HG02840 (cell line): Measurements from ENCODE around the gene IGHMBP2.
"Not testable (repeated sequence)": the region's sequence is repeated elsewhere in the genome, so short reads cannot be mapped to it uniquely, and the experiment has no call there.

Experiments used
- ATAC-seq: cut with Tn5 transposase; IDR thresholded peaks from one replicate; pipeline ENCODE4 v1.9.1; 2021; ENCODE audit warnings: mild to moderate bottlenecking, moderate library complexity, moderate number of reproducible peaks; ENCODE audit not compliant: unreplicated experiment, low FRiP score

IGHMBP2 gene

DNA sequence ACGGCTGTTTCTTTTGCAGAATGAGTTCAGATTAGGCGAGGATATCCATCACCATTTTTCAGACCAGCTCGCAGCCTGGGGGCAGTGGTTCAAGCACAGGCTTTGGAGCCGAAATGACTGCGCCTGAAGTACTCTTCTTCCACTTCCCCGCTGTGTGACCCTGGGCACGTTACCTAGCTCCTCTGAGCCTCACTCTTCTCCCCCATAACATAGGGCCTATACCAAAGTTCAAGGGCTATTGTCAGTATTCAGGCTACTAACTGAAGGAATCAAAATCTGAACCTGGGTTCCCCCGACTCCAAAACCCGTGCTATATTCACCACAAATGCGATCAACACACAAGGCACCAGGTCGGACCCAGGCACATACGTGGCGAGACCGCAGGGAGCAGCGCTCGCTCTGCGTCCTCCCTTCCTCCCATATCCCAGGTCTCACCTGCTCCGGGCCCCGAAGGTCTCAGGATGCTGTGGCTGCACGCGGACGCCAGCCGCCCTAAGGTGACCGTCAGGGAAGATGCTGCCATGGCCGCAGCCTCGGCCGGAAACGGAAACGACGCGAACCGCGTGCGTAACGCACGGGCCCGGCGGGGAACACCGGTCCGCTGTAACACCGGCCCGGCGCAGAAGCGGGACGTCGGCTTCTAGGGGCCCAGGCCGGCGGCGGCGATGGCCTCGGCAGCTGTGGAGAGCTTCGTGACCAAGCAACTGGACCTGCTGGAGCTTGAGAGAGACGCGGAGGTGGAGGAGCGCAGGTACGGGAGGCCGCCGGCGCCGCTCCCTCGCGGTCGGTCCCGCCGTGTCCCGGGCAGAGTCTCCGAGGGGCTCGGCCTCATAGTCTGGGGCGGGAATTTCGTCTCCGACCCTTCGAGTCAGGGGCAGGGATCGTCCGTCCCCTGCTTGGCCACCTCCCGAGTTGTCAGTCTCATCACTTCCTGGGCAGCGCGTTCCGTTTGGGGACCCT, at the start of gene IGHMBP2, which contains the start of gene MRPL21:
TSS of gene IGHMBP2 (plus strand) at position 604 of the 960 bp plus-strand sequence. CDS start at position 666, 62 bp downstream.
TSS of gene MRPL21 (minus strand) at position 545 of the 960 bp plus-strand sequence. CDS start at position 523, 22 bp downstream.
- ATAC-seq: peak; percentile 85

DNA sequence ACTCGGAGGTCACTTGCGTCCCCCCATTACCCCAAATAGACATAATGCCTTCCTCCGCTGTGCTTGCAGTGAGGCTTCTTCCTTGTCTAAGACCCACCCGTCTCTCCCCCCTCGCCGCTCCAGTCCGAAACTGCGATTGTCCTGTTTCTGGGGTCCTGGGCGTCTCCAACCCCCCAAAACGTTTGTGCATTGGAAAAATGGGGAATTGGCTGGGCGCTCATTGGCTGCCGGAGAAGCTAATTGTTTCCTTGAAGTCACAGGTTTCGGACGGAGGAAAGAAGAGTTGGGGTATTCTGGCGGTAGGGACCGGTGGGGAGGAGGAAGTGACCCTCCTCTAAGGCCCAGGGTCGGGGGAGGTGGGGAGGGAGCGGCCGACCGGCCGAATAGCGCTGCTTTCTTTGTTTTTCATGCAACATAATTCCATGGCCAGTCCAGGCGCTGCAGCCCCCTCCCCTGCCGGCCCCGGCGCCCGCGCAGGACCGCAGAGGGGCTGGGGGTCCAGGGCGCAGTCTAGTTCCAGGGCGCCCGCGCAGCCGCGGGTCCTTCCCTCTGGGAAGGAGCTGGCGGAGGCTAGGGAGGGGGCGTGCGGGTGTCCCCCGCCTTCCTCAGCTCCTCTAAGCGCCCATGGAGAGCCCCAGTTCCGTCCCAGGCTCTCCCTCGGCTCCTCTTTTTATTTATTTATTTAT, 49.3 kb upstream of the IGHMBP2 start:
- no peak for ATAC-seq

DNA sequence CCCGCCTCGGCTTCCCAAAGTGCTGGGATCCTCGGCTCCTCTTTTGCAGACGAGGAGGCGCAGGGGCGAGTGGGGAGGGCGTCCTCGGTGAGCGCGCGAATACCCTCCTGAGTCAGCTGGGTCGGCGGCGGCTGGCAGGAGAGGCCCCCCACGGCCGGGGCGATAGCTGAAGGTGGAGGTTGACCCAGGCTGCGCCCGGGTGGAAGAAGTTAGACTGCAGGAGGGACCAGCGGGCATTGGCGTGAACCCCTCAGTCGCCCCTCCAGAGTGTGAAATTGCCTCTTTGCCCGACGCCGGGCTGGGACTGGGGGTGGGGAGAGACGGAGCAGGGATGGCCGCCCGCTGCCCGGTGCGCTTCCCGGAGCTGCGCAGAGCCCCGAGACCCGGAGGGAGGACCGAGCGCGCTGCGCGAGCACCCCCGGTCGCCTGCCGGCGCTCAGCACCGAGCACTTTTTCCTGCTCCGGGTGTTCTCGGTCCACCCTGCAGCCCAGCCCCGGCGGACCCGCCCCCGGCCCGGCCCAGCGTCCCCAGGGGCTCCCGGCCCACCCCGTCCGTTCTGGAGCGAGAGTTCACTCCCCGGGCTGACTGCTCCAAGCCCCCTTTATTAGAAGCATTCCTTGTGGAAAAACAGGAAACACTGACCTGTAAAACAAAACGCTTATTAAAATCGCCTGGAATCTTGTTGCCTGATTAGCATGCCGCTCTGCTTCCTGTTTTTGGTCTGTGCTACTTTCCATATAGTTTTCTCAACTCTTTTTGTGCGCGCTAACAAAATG, 48.3 kb upstream of the IGHMBP2 start:
- no peak for ATAC-seq

DNA sequence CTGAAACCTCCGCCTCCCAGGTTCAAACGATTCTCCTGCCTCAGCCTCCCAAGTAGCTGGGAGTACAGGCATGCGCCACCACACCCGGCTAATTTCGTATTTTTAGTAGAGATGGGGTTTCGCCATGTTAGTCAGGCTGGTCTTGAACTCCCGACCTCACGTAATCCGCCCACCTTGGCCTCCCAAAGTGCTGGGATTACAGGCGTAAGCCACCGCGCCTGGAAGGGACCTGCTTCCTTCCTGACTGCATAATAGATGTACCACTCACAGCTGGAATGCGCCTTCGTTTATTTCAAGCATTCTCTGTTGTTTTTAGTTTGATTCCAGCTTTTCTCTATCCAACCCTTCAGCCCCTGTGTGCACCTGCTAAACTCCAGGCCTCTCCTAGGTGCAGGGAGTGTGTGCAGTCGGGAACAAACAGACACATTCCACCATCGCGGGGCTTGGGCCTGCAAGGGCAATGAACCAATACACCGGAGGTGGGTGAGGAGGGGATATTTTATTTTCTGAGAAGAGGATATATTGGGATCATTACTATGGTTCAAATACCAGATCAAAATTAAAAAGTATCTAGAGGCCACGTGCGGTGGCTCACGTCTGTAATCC, 47.2 kb upstream of the IGHMBP2 start:
- not testable (repeated sequence) for ATAC-seq

DNA sequence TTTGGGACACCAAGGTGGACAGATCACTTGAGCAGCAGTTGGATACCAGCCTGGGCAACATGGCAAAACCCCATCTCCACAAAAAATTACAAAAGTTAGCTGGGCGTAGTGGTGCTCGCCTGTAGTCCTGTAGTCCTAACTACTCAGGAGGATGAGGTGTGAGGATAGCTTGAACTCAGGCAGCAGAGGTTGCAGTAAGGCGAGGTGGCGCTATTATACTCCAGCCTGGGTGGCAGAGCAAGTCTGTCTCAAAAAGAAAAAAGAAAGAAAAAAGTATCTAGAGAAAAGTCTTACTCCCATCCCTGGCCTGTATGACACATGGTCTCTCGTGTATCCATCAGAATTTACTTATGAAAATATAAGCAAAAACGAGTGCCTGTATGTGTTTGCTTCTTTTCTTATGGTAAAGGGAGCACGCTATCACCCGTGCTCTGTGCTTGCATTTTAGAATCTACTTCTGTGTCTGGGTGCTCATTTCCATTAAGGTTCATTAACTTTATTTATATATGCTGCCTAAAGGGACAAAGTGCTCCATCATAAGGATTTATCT, 46.6 kb upstream of the IGHMBP2 start:
- ATAC-seq: no peak

DNA sequence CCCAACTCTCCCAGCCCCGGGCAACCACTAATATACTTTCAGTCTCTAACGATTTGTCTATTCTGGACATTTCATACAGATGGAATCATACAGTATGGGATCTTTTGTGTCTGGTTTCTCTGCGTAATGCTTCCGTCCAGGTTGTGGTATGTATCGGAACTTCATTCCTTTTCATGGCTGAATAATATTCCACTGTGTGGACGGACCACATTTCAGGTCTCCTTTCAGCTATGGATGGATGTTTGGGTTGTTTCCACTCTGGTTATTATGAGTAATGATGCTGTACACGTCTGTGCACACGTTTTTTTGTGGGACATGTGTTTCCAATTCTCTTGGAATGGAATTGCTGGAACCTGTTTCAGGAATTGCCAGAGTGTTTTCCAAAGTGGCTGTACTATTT, 44.6 kb upstream of the IGHMBP2 start:
- ATAC-seq: no peak

DNA sequence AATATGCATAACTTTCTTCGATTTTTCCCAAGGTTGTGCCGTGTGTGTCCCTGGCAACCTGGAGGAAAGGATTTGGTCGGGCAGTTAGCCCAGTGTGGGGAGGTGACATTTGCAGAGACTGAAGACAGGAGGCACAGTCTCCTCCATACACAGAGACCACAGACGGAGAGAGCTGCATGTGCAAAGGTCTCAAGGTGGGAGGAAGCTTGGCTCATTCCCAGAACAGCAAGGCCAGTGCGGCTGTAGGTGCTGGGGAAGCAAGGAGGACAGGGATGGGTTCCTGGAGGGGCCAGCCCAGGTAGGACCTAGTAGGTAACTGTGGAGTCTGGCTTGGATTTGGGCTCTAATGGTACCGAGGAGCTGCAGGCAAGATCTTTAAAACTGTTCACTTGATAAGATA, 41.3 kb upstream of the IGHMBP2 start:
- no peak for ATAC-seq

DNA sequence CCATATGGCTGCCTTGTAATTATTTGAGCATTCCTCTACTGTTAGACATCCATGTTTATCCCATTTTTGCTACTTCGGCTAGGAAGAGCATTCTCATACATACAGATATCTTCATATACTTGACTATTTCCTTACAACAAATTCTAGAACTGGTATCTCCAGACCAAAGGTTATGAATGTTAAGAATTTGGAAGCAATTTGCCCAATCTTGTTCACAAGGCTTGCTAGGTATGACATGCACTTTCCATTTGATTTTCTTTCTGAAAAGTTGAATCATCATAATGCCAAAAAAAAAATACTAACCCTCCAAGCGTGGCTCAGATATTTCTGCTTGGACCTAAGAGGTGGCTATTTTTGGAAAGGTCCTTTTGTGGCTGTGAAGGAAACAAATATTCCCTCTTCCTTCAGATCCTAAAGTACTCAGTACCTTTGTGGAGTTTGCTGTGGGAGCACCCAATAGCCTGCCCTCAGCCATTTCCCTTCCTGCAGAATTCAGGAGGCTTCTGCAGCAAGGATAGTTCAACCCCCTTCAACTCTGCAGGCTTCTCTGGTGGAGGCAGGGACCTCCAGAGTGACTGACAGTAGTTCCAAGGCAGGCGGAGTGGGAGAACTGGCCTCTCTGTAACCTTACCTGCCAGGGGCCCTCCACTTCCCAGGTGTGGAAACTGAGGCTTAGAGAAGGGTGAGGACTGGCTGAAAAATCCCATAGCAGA, 40.0 kb upstream of the IGHMBP2 start:
- no peak for ATAC-seq

DNA sequence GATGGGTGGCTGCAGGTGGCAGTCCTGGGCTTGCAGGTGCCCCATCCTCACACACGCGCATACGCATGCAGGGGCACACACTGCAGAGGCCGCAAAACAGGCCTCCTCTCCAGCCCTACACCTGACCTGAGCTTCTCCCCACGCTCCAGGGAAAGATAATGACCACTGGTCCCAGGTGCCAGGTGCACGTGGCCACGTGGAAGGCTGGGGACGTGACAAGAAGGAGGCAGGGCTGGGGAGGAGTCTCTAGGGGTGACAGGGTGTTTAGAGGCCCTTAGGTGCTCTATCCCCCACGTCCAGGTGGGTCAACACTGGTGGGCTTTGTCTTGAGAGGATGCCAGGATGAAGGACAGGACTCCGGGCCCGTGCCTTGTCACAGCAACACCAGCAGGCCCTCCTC, 38.5 kb upstream of the IGHMBP2 start:
- no peak for ATAC-seq

DNA sequence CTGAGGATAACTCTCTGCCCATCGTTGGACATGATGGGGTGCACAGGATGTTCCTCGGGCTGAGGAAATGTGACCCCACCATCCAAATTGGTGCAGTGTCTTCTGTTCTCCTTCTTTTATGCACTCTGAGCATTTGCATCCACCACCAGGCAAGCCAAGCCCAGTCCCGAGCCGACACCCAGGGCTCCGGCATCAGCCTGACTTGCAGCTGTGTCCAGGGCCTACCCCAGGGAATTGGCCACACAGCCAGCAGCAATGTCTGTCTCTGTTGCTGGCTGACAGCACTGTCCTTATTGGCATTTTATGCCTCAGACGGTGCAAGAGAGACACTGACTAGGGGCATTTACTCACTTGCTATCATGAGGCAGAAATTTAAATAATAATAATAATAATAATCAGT, 36.6 kb upstream of the IGHMBP2 start:
- ATAC-seq: no peak

DNA sequence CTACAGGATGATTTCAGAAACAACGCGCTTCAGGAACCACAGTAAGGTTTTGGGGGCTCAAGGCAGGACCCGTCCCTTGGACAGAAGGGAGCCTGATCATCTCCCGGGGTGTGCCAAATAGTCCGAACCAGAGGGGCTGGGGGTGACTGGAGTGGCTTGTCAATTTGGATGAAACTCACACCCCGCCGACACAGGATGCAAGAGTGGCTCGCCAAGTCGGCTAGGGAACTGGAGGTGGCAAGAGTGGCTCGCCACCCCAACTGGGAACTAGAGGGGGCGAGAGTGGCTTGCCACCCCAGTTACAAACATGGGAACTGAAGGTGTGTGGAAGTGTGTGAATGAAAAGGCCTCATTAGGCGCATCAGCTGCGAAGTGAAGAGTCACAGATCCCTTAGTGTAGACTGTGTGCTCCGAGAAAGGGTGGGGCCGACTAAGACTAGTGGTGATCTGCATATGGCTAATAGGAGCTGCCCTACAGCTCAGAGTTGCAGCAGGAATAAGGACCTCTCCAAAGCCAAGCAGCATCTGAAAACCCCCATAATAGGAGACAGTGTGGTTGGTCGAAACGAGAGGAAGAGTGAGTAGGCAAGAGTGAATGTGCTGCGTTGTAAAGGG, 35.4 kb upstream of the IGHMBP2 start:
- no peak for ATAC-seq

DNA sequence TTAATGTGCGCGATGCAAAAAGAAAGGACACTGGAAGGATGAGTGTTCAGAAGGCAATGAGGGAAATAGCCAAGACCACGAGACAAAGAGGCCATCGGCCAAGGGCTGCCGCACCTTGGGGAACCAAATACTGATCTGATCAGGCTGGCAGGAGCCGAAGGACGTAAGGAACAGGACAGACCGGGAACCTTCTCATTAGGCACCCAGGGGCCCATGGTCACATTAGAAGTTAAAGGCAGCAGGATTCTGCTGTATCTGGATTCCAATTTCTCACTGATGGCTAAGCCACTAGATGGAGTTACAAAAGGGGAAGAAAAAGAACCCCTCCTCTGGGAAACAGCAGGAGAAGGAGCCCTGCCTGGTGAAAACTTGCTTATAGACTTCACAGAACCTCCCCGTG, 33.2 kb upstream of the IGHMBP2 start:
- ATAC-seq: no peak

DNA sequence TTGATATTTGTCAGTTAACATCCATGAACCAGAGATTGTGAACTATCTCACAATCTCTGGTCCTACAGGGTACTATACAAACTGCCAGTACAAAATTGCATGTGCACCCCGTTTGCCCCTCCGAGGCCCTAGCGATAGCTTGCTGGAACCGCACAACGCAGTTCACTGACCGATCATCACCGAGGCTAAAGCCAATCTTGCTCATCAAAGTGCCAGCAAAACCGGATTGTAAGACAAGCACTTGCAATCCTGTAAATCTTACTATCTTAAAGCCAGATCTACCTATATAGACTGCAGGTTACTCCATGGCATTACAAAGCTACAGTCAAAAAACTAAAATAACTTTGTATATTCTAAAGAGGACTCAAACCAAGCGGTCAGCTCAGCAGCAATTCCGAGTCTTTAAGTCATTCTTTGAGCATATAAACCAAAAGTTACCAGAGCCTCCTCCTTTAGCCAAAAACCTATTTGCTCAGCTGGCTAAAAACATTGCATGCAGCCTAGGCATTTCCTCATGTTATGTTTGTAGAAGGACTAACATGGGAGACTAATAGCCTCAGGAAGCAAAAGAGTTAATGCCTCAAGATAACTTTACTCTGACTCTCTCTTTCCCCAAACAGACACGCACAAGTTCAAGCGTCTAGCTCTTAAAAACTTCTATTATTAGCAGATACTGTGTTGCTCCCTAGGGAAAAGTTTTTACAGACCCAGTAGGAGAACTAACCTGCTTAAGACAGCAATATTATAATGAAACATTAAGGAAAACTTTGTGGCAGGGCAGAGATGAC, 31.3 kb upstream of the IGHMBP2 start:
- no peak for ATAC-seq

DNA sequence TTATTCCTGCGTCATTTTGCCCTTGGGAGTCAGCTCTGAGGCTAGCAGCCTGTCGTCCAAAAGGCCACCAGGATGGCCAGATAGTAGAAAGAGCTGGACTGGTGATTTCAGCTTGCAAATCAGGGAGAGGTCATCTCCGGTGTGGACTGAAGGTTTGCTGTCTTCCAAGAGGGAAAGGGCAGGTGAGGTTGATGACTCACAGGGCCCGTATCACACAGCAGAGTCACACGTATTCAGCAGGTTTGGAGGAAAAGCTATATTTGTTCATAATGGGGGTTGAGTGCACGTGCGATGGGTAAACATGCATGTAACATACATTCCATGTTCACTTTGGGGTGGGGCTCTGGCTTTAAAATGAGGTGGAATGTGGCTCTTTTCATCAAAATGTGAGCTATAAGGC, 25.7 kb upstream of the IGHMBP2 start:
- no peak for ATAC-seq

DNA sequence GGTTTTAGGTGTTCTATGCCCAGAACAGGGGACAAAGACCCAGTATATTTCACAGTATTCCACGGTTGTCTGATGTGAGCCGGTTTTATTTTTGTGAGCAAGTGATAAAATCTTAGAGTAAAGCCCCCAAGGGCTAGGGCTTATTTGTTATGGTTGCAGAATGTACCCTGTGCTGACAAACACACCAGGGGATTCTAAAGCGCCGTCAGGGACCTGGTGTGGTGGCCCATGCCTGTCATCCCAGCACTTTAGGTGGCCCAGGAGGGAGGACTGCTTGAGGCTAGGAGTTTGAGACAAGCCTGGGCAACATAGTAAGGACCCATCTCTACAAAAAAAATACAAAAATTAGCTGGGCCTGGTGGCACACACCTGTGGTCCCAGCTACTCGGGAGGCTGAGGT, 22.8 kb upstream of the IGHMBP2 start:
- no peak for ATAC-seq

DNA sequence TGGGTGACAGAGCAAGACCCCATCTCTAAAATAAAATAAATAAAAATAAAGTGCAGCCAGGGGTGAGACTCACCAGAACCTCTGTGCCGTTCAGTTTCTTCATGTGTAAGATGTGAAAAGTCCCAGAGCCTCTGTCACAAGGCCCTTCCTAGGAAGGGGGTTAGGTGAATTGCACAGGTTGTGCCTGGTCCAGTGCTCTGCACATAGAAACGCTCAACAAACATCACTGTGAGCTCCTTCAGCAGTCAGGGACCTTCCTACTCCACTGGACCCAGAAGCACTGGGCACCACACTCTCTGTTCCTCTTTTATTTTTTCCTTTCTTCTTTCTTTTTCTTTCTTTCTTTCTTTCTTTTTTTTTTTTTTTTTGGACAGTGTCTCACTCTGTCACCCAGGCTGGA, 22.4 kb upstream of the IGHMBP2 start:
- ATAC-seq: no peak

DNA sequence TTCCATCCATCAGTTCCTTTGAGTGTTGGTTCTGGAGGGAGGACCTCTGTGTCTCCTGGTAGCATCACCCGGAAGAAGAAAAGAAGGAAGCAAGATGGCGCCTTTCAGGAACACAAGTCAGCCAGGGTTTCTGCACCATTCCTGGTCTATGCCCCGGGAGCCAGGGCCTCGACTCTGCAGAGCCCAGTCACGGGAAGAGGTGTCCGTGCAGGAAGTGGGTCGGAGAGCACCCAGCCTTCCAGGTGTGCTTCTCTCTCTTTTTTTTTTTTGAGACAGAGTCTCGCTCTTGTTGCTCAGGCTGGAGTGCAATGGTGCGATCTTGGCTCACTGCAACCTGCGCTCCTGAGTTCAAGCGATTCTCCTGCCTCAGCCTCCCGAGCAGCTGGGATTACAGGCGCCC, 21.3 kb upstream of the IGHMBP2 start:
- no peak for ATAC-seq

DNA sequence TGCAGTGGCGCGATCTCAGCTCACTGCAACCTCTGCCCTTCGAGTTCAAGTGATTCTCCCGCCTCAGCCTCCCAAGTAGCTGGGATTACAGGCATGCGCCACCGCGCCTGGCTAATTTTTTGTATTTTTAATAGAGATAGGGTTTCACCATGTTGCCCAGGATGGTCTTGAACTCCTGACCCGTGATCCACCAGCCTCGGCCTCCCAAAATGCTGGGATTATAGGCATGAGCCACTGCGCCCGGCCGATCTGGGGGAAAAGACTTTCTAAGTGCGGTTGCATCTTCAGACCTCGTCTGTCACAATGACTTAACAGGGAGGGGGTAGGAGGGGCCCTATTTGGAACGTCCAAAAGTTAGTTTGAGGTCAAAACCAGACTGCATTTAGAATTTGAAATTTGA, 18.9 kb upstream of the IGHMBP2 start:
- not testable (repeated sequence) for ATAC-seq
